ENCODE results near the gene PAGE2.
"Not testable (repeated sequence)": the region's sequence is repeated elsewhere in the genome, so short reads cannot be mapped to it uniquely, and the experiment has no call there.

The PAGE2 gene, protein sequence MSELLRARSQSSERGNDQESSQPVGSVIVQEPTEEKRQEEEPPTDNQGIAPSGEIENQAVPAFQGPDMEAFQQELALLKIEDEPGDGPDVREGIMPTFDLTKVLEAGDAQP
- total RNA-seq, result 0 to 0.11 (median 0) reads per million in 17 experiments

DNA sequence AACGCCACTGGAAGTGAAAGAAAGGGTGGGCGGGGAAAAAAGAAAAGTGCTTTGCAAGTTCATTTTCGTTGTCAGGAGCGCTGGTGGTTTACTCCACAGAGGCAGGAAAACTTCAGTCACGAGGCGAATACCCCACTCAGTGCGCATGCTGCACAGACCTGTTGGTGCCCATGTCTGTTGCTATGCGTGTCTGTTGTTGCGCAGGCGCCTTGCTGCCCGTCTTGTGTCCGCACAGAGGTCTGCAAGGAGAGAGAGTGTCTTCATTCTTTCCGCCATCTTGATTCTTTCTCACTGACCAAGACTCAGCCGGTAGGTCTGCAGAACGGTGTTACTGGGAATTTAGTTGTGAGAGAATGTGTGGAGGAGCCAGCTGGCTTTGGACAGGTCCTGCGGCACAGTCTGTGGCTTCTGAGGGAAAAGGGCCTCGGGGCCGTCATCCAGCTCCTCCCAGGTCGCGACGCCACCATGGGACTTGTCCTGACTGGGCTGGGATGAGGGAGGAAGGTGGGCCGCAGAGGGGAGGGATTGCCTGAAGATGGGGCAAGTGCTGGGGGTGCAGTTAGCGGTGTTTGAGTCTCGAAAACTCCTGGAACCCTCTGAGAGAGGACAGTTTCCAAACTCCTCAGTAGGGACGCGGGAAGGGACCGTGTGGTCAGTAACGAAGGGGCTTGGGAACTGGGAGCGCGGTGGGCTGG lies at the start of gene PAGE2:
Gene PAGE2, plus strand, starts transcription at position 224 of the 695 bp plus-strand sequence. CDS start 1,003 bp downstream, outside the sequence.
- no peak for DNase-seq

DNA sequence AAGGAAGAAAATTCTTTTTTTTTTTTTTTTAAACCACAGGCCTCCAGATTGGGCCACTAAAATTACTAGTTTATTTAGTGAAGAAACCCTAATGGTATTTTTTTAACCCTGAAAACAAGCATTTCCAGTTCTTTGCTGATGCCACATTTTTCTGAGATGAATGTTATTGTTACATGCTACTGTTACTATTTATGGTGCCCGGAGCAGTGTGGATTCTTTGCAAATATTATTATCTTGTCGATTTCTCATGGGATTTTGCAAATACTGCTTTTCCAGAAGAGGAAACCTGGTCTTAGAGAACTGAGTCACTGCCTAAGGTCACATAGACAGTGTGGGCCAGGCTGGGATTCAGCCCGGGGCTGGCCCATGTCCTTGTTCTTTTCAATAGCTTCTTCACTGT lies 49.3 kb upstream of the PAGE2 start:
- DNase-seq, result no peak

DNA sequence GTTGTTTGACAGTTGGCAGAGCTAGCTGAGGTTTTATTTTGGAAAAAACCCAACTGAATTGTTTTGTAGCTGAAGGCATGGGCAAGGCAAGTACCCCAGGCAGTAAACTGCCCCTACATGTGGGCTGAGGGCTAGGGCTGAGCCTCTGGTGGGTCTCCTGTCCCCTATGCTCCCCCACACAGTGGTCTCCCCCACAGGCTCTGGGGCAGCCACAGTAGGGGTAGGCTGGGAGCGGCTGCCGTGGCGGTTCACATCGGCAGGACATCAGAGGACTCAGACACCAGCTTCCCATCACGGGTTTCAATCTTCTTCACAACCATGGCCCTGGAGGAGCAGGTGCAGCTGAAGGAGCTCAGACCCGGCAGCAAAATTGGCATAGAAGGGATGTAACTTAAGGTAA lies 47.3 kb upstream of the PAGE2 start:
- no peak for DNase-seq

DNA sequence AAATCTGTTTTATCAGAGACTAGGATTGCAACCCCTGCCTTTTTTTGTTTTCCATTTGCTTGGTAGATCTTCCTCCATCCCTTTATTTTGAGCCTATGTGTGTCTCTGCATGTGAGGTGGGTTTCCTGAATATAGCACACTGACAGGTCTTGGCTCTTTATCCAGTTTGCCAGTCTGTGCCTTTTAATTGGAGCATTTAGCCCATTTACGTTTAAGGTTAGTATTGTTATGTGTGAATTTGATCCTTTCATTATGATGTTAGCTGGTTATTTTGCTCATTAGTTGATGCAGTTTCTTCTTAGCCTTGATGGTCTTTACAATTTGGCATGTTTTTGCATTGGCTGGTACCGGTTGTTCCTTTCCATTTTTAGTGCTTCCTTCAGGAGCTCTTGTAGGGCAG lies 38.2 kb upstream of the PAGE2 start:
- not testable (repeated sequence) for DNase-seq

DNA sequence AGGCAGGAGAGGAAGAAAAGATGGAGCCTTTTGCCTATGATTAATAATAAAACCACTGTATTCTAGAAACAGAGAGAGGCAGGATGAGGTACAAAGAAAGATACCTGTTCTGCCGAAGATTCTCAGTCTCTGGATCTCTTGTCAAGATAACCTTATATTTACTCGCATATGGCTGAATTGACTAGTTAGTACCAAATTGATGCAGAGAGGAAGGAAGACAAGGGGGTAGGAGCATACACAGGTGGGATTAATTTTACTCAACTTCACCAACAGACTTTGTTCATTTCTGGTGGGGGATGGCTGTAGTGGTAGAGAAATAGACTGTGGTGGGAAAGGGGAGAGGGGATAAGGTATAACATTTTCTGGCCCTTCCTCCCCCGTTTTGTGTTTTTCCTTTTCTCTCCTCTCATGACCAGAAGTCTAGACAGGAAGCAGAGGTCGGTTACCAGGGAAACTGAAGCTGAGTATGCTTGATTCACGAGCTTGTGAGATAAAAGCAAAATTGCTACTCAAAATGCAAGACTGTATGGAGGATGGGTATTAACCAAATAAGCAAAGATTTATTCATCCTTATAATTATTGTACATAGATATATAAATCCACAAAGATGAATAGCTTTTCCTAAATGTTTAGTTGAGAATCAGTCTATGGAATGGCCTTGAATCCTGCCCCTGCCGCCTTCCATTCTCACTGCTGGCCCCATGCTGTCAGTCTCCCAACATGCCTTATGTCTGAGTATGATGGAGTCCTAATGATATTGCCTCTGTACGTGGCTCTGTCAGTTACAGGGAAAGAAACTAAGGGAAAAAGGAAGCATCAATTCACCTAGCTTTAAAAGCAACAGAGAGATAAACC lies 31.8 kb upstream of the PAGE2 start:
- DNase-seq, result peak in 3 of 4 experiments; percentile 3 to 33 (median 4)

DNA sequence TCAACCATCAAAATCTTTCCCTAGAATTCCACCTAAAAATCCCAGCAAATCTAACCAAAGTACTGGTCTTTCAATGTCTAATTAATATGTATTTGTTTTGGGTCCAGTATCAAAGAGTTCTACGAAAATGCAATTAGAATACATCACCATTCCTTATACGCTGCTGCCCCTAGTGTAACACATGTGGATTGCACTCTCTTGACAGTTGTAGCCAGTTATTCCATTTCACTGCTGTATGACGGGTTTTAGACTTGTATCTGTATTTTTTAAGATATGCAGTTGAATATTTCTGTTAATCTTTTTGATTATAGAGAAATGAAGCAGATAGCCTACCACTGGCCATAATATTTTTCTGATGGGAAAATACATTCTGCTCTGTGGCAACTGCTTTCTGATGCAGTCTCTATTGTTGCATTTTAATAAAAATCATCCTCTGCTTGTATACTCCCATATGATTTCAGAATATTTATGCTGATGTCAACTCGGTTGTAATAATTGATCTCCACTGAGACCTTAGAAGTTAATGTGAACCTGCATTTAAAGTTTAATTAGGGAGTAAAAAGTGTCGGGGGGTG lies 31.1 kb upstream of the PAGE2 start:
- peak; percentile 20 to 47 (median 36) for DNase-seq

DNA sequence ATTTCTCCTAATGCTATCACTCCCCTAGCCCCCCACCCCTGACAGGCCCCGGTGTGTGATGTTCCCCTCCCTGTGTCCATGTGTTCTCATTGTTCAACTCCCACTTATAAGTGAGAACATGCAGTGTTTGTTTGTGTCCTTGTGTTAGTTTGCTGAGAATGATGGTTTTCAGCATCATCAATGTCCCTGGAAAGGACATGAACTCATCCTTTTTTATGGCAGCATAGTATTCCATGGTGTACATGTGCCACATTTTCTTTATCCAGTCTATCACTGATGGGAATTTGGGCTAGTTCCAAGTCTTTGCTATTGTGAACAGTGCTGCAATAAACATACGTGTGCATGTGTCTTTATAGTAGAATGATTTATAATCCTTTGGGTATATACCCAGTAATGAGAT lies 21.6 kb upstream of the PAGE2 start:
- DNase-seq, result not testable (repeated sequence)

DNA sequence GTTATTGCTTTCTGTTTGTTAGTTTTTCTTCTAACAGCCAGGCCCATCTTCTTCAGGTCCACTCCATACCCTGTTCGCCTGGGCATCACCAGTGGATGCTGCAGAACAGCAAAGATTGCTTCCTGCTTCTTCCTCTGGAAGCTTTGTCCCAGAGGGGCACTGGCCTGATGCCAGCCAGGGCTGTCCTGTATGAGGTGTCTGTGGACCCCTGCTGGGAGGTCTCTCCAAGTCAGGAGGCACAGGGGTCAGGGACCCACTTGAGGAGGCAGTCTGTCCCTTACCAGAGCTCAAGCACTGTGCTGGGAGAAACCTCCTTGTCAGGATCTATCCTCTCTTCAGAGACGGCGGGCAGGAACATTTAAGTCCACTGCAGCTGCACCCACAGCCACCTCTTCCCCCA lies 16.5 kb upstream of the PAGE2 start:
- DNase-seq, result no peak

DNA sequence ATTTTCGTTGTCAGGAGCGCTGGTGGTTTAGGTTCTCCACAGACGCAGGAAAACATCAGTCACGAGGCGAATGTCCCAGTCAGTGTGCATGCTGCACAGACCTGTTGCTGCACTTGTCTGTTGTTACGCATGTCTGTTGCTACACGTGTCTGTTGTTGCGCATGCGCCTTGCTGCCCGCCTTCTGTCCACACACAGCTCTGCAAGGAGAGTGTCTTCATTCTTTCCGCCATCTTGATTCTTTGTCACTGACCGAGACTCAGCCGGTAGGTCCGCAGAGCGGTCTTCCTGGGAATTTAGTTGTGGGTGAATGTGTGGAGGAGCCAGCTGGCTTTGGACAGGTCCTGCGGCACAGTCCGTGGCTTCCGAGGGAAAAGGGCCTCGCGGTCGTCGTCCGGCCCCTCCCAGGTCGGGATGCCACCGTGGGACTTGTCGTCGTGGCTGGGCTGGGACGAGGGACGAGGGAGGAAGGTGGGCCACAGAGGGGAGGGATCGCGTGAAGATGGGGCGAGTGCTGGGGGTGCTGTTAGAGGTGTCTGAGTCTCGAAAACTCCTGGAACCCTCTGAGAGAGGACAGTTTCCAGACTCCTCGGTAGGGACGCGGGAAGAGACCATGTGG lies 13.9 kb upstream of the PAGE2 start, which contains the start of gene PAGE2B:
Gene PAGE2B, plus strand, starts transcription at position 180 of the 617 bp plus-strand sequence. CDS start 1,012 bp downstream, outside the sequence.
- no peak for DNase-seq

DNA sequence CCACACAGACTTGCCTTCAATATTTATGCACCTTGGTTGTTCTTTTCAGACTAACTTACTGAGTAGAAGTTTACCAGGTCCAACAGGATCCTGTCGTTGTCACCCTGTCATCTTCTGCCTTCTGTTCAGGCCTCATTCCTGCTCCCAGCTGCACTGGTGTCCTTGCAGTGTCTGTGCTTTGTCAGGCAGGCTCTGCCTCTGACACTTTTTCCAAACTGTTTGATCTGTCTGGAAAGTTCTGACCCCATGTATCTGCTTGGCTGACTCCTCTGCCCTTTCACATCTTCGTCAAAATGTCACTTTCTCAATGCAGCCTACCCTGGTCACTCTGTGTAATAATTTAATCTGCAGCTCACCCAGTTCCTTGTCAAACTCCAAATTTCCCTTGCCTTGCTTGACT lies 9.9 kb downstream of the PAGE2 start:
- DNase-seq, result no peak

DNA sequence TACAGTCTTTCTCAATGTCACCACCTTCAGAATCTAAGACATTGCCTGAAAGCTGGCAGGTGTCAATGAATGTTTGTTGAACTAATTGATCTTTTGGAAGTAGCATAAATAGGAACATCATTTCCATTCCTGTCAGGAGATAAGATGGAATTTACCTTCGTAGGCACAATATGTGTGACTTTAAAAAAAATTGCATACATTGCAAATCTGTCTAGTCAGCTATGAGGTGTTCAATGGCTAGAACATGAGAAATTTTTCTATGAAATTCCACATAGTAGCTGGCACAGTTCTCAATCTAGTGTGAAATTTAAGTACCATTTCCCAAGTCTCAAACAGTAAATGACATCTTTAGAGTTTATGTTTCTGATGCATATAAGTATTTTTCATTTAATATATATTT lies 10.3 kb downstream of the PAGE2 start:
- no peak for DNase-seq

DNA sequence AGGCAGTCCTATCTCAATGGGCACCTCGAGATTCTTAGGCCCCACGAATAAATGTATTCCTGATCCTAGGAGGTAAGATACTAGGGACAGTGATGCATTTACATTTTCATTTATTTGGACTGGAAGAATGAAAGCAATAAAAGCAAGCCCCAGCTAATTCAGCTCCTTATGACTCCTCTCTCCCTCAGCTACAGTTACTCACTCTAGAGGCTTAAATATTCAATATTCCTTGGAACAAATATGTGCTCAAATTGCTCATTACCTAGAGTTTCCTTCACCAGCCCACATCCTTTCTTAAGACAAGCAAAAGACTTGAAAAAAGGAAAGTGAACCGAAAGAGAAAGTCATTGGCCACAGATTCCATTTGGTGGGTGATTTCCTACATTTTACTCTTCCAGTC lies 13.9 kb downstream of the PAGE2 start:
- no peak for DNase-seq

DNA sequence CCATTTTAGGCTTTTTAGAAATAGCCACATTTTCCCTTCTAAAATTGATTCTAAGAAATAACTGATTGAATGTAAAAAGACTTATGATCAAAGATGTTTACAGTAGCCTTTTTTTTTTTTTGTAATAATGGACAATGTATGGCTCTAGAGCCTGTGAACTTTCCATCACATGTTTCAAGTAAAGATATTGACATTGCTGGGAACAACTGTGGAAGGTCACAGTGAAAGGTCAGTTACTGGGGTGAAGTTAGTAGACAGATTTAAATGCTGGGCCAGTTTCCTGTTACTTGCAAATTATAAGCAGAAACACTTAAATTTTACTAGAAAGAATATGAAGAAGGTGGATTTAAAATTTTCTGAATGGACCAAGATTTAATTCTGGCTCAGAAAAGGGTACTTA lies 18.4 kb downstream of the PAGE2 start:
- no peak for DNase-seq

DNA sequence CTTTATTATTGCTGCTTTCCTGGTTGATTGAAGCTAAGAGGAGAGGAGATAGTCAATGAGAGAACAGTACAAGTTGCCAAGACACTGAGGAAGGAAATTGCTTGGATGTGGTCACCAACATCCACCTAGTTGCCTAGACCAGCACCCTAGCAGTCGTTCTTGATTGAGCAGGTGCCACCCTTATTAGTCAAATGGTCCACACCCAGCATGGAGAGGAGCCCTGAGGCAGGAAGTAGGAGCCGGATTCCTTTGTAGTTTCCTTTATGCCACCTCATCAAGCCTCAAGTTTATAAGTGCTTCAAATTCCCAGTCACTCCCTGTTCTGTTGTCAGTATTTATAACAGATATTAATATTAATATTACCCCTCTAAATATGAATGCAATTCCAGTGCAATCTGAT lies 19.1 kb downstream of the PAGE2 start:
- DNase-seq, result no peak

DNA sequence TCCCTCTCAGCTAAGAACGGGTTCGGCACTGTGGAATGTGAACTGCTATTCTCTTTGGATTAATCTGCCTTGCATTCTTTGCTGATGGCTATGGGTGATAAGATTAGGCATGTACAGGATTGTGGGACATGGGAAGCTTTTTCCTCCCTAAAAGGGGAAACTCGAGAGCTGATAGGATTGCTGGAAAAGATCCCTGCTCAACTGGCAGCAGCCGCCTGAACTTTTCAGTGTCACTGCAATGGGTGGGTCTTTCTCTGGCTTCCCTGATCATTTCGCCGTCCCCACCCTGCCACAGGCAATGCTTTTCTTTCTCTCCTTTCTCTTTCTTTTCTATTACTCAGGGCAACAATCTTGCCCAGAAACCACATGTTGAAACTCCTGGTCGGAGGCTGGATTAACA lies 20.5 kb downstream of the PAGE2 start:
- DNase-seq, result no peak

DNA sequence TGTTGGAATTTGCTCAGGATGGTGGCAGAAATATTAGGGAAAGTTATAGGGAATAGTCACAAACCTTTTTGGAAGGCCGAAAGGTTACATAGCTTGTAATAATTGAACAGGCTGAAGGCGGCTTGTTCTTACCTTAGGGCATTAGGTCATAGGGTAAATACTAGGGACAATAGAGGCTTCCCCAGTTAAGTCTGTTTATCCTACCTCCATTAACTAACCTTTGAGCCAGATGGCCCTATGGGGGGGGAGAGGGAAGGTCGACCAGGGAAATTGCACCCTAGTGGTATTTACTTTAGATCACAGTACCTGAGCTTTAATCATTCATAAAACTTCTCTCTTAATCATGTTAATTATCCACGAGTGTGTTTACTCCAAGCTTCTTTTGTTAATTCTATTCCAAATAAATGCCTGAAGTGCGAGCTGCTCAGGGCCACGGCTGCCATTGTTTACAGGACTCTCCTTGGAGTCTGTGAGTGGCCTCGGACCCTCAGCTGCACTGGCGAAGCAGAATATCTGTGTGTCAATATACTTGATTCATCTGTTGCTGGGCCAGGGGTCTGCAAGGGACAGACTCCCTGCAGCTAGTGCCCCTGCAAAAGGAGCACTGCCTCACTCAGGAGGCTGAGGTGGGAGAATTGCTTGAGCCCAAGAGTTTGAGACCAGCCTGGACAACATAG lies 22.9 kb downstream of the PAGE2 start:
- no peak for DNase-seq

DNA sequence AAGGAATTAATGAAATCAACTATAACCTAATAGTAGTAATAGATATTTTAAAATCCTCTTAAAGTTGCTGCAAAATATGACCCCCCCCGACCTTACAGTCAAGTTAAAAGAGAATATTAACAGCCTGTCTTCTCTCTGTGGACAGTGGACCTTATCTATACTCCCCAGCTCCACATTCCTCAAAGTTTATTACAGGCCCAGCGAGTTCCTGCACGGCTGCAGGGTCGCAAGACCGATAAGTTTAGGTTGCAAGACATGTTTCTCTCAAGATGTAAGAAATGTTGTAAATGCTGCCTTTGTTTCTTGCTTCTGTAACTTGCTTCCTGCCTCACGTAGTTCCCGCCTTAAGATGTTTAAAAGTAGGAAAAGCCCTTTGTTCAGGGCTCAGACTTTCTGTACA lies 27.8 kb downstream of the PAGE2 start:
- DNase-seq, result not testable (repeated sequence)

DNA sequence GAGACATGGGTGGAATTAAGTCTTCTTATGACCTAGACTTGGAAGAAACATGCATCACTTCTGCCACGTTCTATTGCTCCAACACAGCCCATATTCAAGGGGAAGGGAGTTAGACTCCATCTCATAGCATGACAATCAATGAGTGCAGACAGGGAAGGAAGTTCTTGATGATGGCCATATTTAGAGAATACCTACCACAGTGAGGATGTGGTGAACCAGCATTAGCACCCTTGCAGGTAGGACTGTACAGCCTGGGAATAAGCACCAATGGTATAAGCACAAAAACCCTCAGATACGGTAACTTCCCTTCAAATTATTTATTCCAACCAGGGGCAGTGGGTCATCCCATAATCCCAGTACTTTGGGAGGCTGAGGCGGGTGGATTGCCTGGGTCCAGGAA lies 29.8 kb downstream of the PAGE2 start:
- no peak for DNase-seq

DNA sequence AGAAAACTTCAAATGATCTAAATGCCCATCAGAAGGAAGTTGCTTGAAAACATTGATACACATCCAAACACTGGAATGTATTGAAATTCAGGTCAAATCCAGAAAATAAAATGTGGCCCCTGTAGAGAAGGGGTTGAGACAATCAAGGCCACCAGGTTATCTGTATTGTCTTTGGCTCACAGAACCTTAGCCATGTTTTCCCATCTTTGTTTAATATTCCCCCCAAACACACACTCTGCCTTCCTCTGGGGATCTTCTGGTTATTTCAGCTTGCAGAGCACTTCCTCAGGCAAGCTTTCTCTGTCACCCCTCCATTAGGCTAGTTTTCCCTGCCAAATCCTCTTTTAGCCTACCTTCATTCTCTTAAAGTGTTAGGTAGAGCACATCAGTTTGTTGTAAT lies 30.5 kb downstream of the PAGE2 start:
- no peak for DNase-seq

DNA sequence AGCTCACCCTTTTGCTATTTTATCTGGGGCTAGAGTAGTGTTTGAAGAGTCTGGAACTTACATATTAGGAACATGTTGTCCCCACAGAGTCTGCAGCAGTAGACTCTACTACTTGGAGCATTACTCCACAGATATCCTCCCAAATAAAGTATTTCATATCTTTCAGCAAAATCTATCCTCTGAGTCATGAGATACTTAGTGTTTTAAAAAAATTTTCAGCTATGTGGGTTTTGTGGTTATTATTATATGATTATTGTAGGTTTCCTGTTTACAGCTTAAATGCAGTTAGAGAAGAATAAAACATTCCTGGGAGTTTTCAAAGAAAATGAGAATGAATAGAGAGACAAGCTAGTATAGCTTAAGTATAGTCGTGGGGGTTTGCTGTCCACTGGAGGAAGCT lies 30.9 kb downstream of the PAGE2 start:
- DNase-seq, result no peak

DNA sequence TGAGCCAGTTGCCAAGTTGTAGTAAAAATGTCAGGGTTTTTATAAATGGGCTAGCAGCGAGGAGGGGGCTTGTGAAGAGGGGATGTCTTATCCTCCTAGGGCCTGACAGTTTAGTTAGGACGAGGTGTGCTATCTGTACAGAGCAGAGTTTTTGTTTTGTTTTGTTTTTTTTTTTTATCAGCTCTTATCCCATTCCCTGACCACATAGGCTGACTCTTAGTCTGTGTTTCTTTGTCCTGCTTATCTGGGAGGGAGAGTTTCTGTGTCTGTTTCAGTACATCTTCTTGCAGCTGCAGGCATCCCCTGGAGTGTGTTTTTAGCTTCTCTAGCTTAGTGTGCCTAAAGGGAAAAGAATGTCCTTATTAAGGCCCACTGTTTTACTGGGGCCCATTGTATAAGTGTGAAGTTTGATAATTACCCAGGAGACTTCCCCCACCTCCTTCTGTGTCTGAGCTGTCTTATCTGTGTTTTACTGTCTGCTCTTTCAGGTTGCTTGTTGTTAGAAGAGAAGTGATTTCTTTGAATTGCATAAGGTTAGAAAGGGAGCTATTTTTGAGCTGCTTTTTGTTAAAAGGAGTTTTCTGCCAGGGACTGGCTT lies 32.0 kb downstream of the PAGE2 start:
- DNase-seq, result no peak

DNA sequence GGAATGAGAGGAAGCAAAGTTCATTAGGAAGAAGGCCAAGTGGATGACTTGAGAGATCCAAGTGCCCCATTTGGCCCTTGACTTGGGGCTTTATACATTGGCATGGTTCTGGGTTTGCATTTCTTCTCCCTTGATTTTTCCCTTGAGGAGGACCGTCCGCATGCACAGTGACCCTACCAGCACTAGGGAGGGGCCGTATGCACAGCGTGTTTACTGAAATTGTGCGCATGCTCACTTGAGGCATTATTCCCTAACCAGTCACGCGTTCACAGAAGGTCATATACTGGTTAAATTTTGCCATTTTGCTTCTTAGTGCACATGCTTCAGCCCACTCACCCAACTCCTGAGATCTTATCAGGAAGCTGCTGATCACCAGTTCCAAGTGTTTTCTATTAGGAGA lies 35.1 kb downstream of the PAGE2 start:
- DNase-seq, result no peak
